ENCODE data around the gene OXCT1. TPM values are rescaled to one million over a fixed set of nuclear protein-coding genes. Genes with fewer than 3 reads are reported as not detected.

OXCT1 gene
- total and polyA plus RNA-seq, 9 of the 15 experiments (the other 6 are each of a cell fraction or from before 2014, with no cell fraction given) = 24.7 to 61.2 (median 41.9) TPM

- TF ChIP-seq ZBTB12 (CRISPR knock-in tag; IDR thresholded peaks at IDR 0.05) (0 out of 2 replicates have a peak, but pooled peaks have one; percentile 52), OTX1 (CRISPR knock-in tag; IDR thresholded peaks at IDR 0.05) (no peak), CREB1 (IDR thresholded peaks at IDR 0.05) (peak; percentile 67), CREB1 (CRISPR knock-in tag; IDR thresholded peaks at IDR 0.05) (peak; percentile 66), HDAC8 (tag; IDR thresholded peaks at IDR 0.05) (no peak), AFF4 (CRISPR knock-in tag; IDR thresholded peaks at IDR 0.05) (peak; percentile 82), FOXP4 (CRISPR knock-in tag; IDR thresholded peaks at IDR 0.05; ENCODE audit: borderline replicate concordance) (0 out of 2 replicates have a peak, but pooled peaks have one; percentile 22), ATF7 (IDR thresholded peaks at IDR 0.05) (peak; percentile 88), GTF2F1 (IDR thresholded peaks at IDR 0.05; ENCODE audit: low read depth, low read length) (no peak), TOE1 (IDR thresholded peaks at IDR 0.05; ENCODE audit: borderline replicate concordance) (0 out of 2 replicates have a peak, but pooled peaks have one; percentile 30), TOE1 (CRISPR knock-in tag; IDR thresholded peaks at IDR 0.05; ENCODE audit: borderline replicate concordance, low read depth) (no peak), RERE (CRISPR knock-in tag; IDR thresholded peaks at IDR 0.05; ENCODE audit: borderline replicate concordance) (no peak), MTA3 (IDR thresholded peaks at IDR 0.05; ENCODE audit: borderline replicate concordance) (peak; percentile 68; the same call in 1 of the 2 replicates), FOXJ3 (CRISPR knock-in tag; IDR thresholded peaks at IDR 0.05) (no peak)
Measured at GRCh38 chr5:41869724-41870626, at the start of gene OXCT1 (continued).

All from K562 (cell line).